GM19328 (cell line): ENCODE data around the gene ZNF19.
A peak's percentile ranks its signal among the peaks of the same experiment; 100 is the strongest.

Source experiments
- ATAC-seq: cut with Tn5 transposase; IDR thresholded peaks from one replicate; pipeline ENCODE4 v1.9.1; 2021; ENCODE audit warnings: mild to moderate bottlenecking, moderate library complexity; ENCODE audit not compliant: unreplicated experiment

The ZNF19 gene

GRCh38 chr16:71491054-71491453 is 1.9 kb upstream of the ZNF19 start:
- no peak for ATAC-seq

- ATAC-seq: no peak
These were observed 1.2 kb upstream of the ZNF19 start for GRCh38 chr16:71490361-71490760.

- ATAC-seq: peak; percentile 89
These were observed 4.9 kb downstream of the ZNF19 start for GRCh38 chr16:71484006-71484893.

DNA sequence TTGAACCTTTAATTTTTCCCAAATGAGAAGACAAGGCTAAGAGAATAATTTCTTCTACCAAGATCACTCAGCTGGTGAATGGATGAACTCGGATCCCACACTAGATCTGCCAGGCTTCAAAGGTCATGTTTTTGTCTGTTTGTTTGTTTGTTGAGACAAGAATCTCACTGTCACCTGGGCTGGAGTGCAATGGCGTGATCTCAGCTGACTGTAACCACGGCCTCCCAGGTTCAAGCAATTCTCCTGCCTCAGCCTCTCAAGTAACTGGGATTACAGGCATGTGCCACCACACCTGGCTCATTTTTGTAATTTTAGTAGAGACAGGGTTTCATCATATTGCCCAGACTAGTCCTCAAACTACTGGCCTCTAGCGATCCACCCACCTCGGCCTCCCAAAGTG is 6.6 kb downstream of the ZNF19 start:
- no peak for ATAC-seq

GRCh38 chr16:71480956-71481355 is 8.2 kb downstream of the ZNF19 start:
- no peak for ATAC-seq

DNA sequence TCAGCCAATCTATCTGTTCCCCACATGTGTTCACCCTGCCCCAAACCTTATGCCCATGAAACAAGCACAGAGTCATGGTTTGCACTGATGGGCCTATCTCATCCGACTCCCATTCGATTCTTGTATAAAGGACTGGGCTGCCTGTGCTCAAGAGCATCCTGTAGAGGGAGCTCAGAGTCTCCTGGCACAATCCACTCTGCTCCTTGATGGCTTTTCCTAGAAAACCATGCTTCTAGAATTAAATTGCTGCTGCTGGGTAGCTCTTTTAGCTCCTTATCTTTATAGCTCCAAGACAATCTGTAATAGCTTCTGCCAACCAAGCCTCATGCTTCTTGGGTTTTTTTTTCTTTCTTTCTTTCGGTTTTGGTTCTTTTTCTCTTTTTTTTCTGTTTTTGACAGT is 9.7 kb downstream of the ZNF19 start:
- ATAC-seq: no peak

DNA sequence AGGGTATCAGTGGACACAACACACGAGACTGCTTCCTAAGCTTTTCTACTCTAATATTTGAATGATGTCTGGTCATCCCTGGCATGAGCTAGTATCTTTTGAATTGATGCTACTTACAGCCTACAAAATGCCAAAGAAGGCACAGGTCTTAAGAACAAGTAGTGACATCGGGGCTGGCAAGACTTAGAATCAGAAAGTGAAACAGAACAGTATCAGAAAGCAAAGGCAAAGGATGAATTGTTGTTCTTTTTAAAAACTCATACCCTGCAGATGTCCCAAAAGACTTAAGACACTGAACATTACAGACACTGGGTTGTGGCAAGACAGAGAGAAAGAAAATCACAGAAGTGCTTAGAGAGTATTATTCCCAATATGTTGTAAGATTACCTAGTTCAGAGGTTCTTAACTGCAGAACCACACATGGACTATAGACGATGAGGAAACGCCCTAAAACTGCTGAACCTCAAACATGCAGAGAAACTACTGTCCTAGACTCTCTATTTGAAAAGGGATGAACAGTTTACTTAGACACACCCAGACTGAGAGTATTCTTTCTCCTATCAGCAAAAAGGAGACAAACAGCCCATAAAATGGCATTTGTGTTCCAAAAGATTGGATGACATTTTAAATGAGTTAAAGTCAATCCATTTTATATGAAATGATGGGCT is 12.5 kb downstream of the ZNF19 start:
- ATAC-seq: no peak

- ATAC-seq: no peak
These were observed 14.3 kb downstream of the ZNF19 start for GRCh38 chr16:71474864-71475263.

DNA sequence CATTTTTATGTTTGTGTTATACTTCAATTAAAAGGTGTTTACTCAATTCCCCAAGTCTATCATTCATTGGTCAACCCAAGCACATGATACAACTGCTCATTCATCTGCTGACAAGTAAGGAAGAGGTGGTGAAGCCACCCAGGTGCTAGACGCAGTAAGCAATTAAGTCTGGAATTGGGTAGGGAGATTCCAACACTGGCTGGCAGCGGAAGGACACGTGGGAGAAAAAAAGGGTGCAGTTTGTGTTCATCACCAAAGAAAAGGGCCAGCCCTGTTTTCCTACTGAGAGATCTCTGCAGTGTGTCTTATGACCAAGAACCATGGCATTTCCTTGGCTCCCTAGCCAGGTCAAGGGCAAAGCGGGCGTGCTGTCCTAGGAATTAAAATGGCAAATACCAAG is 15.2 kb downstream of the ZNF19 start:
- no peak for ATAC-seq

- no peak for ATAC-seq
These were observed 16.2 kb downstream of the ZNF19 start for GRCh38 chr16:71472931-71473330.

GRCh38 chr16:71472051-71472450 is 17.1 kb downstream of the ZNF19 start:
- no peak for ATAC-seq

DNA sequence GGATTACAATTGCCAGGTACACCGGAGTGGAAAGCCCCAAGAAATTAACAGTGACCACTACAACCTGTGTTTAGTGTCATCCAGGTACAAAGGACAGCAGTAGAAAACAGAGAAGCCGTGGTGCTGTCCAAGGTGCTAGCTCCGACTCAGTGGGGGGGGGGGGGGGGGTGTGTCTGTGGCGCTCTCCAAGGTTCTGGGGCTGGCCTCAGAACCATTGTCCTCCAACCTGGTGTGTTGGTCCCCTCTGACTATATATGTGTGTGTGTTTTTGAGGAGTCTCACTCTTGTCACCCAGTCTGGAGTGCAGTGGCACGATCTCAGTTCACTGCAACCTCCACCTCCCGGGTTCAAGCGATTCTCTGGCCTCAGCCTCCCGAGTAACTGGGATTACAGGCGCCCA is 21.3 kb downstream of the ZNF19 start:
- ATAC-seq: no peak

GRCh38 chr16:71464231-71464630 is 24.9 kb downstream of the ZNF19 start:
- ATAC-seq: no peak

GRCh38 chr16:71461686-71462648 is 27.2 kb downstream of the ZNF19 start, which contains the start of gene ZNF23:
TSS of gene ZNF23 (minus strand) at chr16:71462247. CDS start at chr16:71456796, 5,451 bp downstream.
- peak; percentile 98 for ATAC-seq

DNA sequence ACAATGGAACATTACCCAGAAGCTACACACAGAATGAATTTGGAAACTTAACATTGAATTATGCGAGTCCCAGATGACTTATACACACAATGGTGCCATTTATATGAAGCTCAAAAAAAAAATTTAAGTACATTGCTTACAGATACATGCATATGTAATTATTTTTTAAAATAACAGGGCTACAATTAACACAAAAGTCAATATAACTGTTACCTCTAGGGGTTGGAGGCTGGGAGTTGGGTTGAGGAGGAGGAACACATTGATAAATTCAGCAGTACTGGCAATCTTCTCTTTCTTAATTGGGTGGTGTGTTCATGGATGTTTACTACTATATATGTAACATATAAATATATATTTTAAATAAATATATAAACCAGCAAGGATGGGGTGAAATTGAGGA is 28.2 kb downstream of the ZNF19 start:
- no peak for ATAC-seq

DNA sequence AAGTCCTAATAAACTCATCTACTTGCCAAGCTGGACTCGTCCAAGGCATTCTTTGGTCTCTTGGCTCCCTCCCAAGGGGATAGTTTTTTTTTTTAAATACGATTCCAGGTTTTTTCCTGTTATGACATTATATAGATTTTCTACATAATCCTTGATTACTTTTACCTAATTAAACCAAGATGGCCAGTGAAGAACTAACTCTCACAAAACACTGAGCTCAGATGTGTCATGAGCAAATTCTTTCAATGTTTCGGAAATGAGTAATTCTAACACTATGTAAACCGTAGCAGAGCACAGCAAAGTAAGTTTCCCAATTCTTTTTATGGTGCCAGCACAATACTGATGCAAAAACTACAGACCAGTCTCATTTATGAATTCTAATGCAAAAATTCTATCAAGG is 28.9 kb downstream of the ZNF19 start:
- no peak for ATAC-seq

- ATAC-seq: no peak
These were observed 29.6 kb downstream of the ZNF19 start for GRCh38 chr16:71459510-71459909.

DNA sequence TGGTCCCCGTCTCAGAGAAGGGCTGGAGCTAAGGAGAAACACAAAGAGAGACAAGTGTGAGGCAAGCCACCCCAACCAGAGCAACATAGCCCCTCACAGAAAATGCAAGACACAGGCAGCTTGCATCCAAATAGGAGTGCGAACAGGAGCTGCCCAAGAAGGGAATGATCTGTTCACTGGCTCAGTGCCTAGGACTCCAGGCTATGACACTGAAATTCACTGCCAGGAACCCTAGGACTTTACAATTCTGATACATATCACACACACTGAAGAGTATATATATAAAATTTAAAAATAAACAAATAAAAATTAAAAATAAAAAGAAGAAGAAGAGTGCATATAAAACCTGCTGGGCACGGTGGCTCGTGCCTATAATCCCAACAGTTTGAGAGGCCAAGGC is 32.3 kb downstream of the ZNF19 start:
- ATAC-seq: no peak

GRCh38 chr16:71453036-71453435 is 36.1 kb downstream of the ZNF19 start:
- ATAC-seq: no peak

DNA sequence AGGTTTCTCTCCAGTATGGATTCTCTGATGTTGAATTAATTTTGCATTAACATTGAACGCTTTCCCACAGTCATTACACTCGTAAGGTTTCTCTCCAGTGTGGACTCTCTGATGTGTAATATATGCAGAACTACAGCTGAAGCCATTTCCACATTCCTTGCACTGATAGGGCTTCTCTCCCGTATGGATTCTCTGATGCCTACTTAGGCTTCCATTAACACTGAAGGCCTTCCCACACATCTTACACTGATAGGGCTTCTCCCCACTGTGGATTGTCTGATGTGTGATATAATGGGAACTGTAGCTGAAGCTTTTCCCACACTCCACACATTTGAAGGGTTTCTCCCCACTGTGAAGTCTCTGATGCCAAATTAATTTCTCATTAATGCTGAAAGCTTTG is 40.1 kb downstream of the ZNF19 start:
- ATAC-seq: no peak

- no peak for ATAC-seq
These were observed 40.8 kb downstream of the ZNF19 start for GRCh38 chr16:71448274-71448866.
